GM23338 (cell line): Measurements from ENCODE around the gene KHK. TPM values are rescaled to one million over a fixed set of nuclear protein-coding genes. Genes with fewer than 3 reads are reported as not detected.

ENCODE experiments used
- ATAC-seq: fragments of 200-7000 bp; cut with Tn5 transposase; 3 replicates; pipeline ENCODE4 v1.9.1; 2020
- DNase-seq: peaks from one replicate; pipeline ENCODE4 v3.0.0-alpha.2; 2015; ENCODE audit warnings: low spot score
- H2AFZ ChIP-seq: fragments of 200-600 bp; sonication (generic); 2 replicates; pipeline ENCODE4 v1.8.0; 2016; ENCODE audit warnings: antibody characterized with exemption, mild to moderate bottlenecking, moderate library complexity
- H3F3A ChIP-seq: fragments of 200-600 bp; sonication (generic); replicated peaks from 2 replicates; pipeline ENCODE4 v1.8.0; 2017; ENCODE audit warnings: antibody characterized with exemption, mixed run types, low read depth
- H3K27ac ChIP-seq: fragments of 200-600 bp; sonication (generic); 2 replicates; pipeline ENCODE4 v1.6.1; 2016; ENCODE audit warnings: low read depth
- H3K27me3 ChIP-seq: fragments of 200-600 bp; sonication (generic); 2 replicates; pipeline ENCODE4 v1.8.0; 2016; ENCODE audit warnings: mild to moderate bottlenecking, mixed run types, moderate library complexity; ENCODE audit not compliant: insufficient read depth
- H3K36me3 ChIP-seq: fragments of 200-600 bp; sonication (generic); 2 replicates; pipeline ENCODE4 v1.8.0; 2016; ENCODE audit warnings: mild to moderate bottlenecking; ENCODE audit not compliant: insufficient read depth
- H3K4me1 ChIP-seq: fragments of 200-600 bp; sonication (generic); 2 replicates; pipeline ENCODE4 v1.8.0; 2016; ENCODE audit warnings: mild to moderate bottlenecking, moderate library complexity; ENCODE audit not compliant: insufficient read depth
- H3K4me2 ChIP-seq: fragments of 200-600 bp; sonication (generic); 2 replicates; pipeline ENCODE4 v1.7.1; 2017; ENCODE audit warnings: mixed run types
- H3K4me3 ChIP-seq: fragments of 200-600 bp; sonication (generic); 2 replicates; pipeline ENCODE4 v1.6.1; 2016; ENCODE audit warnings: mixed run types
- H3K79me2 ChIP-seq: fragments of 200-600 bp; sonication (generic); replicated peaks from 2 replicates; pipeline ENCODE4 v1.8.0; 2017; ENCODE audit warnings: mild to moderate bottlenecking; ENCODE audit not compliant: insufficient read depth
- H3K9me2 ChIP-seq: fragments of 200-600 bp; sonication (generic); 2 replicates; pipeline ENCODE4 v1.8.0; 2017; ENCODE audit not compliant: insufficient read depth
- H4K20me1 ChIP-seq: fragments of 200-600 bp; sonication (generic); replicated peaks from 2 replicates; pipeline ENCODE4 v1.8.0; 2017; ENCODE audit warnings: mild to moderate bottlenecking; ENCODE audit not compliant: insufficient read depth
- H3K27ac Mint-ChIP-seq: 2 replicates; pipeline ENCODE4 v1.8.0; 2020; ENCODE audit warnings: inconsistent platforms, mild to moderate bottlenecking, moderate library complexity, mixed read lengths
- H3K27me3 Mint-ChIP-seq: 3 replicates; pipeline ENCODE4 v1.8.0; 2022; ENCODE audit warnings: low read depth, mild to moderate bottlenecking, moderate library complexity, mixed read lengths, inconsistent platforms; ENCODE audit not compliant: insufficient read depth, poor library complexity
- H3K36me3 Mint-ChIP-seq: 3 replicates; pipeline ENCODE4 v1.8.0; 2021; ENCODE audit warnings: low read depth, mild to moderate bottlenecking, inconsistent platforms, moderate library complexity, mixed read lengths
- H3K4me1 Mint-ChIP-seq: 3 replicates; pipeline ENCODE4 v1.8.0; 2020; ENCODE audit warnings: mild to moderate bottlenecking, inconsistent platforms, mixed read lengths
- H3K4me3 Mint-ChIP-seq: 3 replicates; pipeline ENCODE4 v1.8.0; 2021; ENCODE audit warnings: moderate library complexity, mild to moderate bottlenecking, inconsistent platforms, mixed read lengths
- H3K9me3 Mint-ChIP-seq: 3 replicates; pipeline ENCODE4 v1.8.0; 2020; ENCODE audit warnings: moderate library complexity, mild to moderate bottlenecking, inconsistent platforms, mixed read lengths
- EZH2 ChIP-seq: fragments of 200-600 bp; sonication (generic); IDR thresholded peaks from one replicate; pipeline ENCODE4 v1.8.0; 2017; ENCODE audit warnings: antibody characterized with exemption, mild to moderate bottlenecking, low read depth; ENCODE audit not compliant: unreplicated experiment
- JUNB ChIP-seq: IDR thresholded peaks from one replicate; pipeline ENCODE4 v1.6.1; 2016; ENCODE audit warnings: antibody characterized with exemption; ENCODE audit not compliant: unreplicated experiment
- NANOG ChIP-seq: IDR thresholded peaks from 2 replicates; pipeline ENCODE4 v1.6.1; 2016; ENCODE audit warnings: antibody characterized with exemption, borderline replicate concordance
- POLR2AphosphoS5 ChIP-seq: IDR thresholded peaks from 2 replicates; pipeline ENCODE4 v1.6.1; 2016; ENCODE audit warnings: antibody characterized with exemption, low read depth
- STAT1 ChIP-seq: IDR thresholded peaks from one replicate; pipeline ENCODE4 v1.6.1; 2016; ENCODE audit warnings: antibody characterized with exemption; ENCODE audit not compliant: unreplicated experiment
- polyA plus RNA-seq: library from polyadenylated mRNA; unstranded; fragments of >200 nt; fragmentation: Nextera tagmentation; extraction: Ambion mirVana; gene quantifications from 2 replicates; pipeline ENCODE4 v1.2.1, GENCODE V29; 2016
- total RNA-seq: library from RNA; depleted of rRNA; stranded (reverse); fragments of >200 nt; shearing (Covaris generic); gene quantifications from 2 replicates; pipeline ENCODE4 v1.2.3, GENCODE V29; 2014
- TF ChIP-seq, protein P1 (sequence below), 2 experiments: fragments of 200-600 bp in 1 of 2; sonication (generic) in 1 of 2; conservative IDR thresholded peaks; 2 replicates each; pipeline versions ENCODE4 v1.5.1 to v1.6.1; 2016 to 2017; ENCODE audit warnings: antibody characterized with exemption in 2 of 2, low read depth in 2 of 2, mild to moderate bottlenecking in 2 of 2, moderate library complexity in 1 of 2
- TF ChIP-seq, protein P2 (sequence below): IDR thresholded peaks from 2 replicates; pipeline ENCODE4 v1.6.1; 2016; ENCODE audit warnings: antibody characterized with exemption
- TF ChIP-seq, protein P3 (sequence below): fragments of 250-450 bp; sonication (Bioruptor Pico); IDR thresholded peaks from 2 replicates; pipeline ENCODE4 v1.5.0; 2020; ENCODE audit warnings: mild to moderate bottlenecking, moderate library complexity

Gene KHK
- total and polyA plus RNA-seq, 2 experiments from 2014 or later, result 9.7 TPM

DNA sequence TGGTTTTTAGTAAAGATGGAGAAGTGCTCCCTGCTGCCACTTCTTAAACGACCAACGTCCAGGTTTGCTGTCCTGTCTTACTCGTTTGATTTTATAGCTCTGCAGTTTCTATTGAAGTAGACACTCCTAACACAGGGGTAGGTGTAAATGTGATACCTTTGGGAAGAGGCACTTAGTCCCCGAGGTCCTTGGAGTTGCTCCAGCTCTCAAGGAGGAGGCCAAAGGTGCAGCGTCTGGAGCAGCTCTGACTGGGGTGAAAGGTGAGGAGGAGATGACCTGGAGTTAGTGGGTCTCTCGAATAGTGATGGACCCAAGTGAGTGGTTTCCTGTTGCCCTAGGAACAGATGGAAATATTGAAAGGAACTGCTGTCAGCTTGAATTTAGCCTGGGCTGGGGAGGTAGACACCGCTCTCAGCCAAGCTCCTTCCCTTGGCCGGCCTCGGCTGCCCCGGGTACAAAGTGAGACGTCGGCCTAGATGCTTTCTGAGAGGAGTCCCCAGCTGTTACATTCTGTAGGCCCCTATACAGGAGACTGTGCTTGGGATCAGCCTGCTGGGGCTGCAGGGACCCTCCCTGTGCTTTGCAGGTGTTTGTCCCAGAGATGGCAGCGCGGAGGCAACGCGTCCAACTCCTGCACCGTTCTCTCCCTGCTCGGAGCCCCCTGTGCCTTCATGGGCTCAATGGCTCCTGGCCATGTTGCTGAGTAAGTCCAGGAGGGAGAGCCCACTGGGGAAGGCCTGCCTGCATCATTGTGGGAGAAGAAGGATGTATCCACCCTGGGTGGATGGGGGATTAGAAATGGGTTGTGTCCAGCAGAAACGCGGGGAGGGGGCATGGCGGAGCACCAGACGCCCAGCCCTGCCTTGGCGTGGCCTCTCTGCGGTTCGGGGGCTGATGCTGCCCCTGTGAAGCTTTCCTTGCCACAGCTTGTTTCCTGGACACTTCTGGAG, 5.4 kb downstream of the KHK start:
- H3K9me3 Mint-ChIP-seq, result no peaks in the 10 kb centered on the region; the same call in 2 of the 3 replicates
- peaks cover 5% of the 10 kb centered on the region; the same call in 1 of the 2 replicates for H3K27me3 ChIP-seq
- H3K4me1 ChIP-seq, result peaks cover 8% of the 10 kb centered on the region
- H3K27ac Mint-ChIP-seq, result no peak overlapping the region; the same call in 1 of the 2 replicates
- H3K9me2 ChIP-seq, result no peaks in the 10 kb centered on the region
- no peak overlapping the region for H3K4me3 Mint-ChIP-seq
- no peak for TF ChIP-seq STAT1
- no peak for TF ChIP-seq JUNB
- TF ChIP-seq EZH2, result no peak
- TF ChIP-seq, protein P1, sequence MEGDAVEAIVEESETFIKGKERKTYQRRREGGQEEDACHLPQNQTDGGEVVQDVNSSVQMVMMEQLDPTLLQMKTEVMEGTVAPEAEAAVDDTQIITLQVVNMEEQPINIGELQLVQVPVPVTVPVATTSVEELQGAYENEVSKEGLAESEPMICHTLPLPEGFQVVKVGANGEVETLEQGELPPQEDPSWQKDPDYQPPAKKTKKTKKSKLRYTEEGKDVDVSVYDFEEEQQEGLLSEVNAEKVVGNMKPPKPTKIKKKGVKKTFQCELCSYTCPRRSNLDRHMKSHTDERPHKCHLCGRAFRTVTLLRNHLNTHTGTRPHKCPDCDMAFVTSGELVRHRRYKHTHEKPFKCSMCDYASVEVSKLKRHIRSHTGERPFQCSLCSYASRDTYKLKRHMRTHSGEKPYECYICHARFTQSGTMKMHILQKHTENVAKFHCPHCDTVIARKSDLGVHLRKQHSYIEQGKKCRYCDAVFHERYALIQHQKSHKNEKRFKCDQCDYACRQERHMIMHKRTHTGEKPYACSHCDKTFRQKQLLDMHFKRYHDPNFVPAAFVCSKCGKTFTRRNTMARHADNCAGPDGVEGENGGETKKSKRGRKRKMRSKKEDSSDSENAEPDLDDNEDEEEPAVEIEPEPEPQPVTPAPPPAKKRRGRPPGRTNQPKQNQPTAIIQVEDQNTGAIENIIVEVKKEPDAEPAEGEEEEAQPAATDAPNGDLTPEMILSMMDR (conservative IDR thresholded peaks at IDR 0.05; ENCODE audit: low read depth in 2 of 2), result 0 out of 4 replicates have a peak, but pooled peaks of 1 of the 2 experiments have one; percentile 7
- TF ChIP-seq NANOG, result no peak
- TF ChIP-seq, protein P2, sequence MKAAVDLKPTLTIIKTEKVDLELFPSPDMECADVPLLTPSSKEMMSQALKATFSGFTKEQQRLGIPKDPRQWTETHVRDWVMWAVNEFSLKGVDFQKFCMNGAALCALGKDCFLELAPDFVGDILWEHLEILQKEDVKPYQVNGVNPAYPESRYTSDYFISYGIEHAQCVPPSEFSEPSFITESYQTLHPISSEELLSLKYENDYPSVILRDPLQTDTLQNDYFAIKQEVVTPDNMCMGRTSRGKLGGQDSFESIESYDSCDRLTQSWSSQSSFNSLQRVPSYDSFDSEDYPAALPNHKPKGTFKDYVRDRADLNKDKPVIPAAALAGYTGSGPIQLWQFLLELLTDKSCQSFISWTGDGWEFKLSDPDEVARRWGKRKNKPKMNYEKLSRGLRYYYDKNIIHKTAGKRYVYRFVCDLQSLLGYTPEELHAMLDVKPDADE, result no peak
- no peaks in the 10 kb centered on the region for H3K79me2 ChIP-seq
- H3K36me3 Mint-ChIP-seq, result no peaks in the 10 kb centered on the region; the same call in 2 of the 3 replicates
- no peak overlapping the region for H3K27ac ChIP-seq
- no peaks in the 10 kb centered on the region for H3K36me3 ChIP-seq
- DNase-seq (no peak), ATAC-seq (no peak)
- no peaks in the 10 kb centered on the region; the same call in 1 of the 2 replicates for H4K20me1 ChIP-seq
- H2AFZ ChIP-seq, result no peak overlapping the region
- H3K27me3 Mint-ChIP-seq, result peaks cover 16% of the 10 kb centered on the region
- no peak overlapping the region for H3K4me2 ChIP-seq
- H3F3A ChIP-seq, result peaks cover 3% of the 10 kb centered on the region; the same call in 1 of the 2 replicates
- H3K4me3 ChIP-seq, result no peak overlapping the region
- peaks cover 13% of the 10 kb centered on the region for H3K4me1 Mint-ChIP-seq

DNA sequence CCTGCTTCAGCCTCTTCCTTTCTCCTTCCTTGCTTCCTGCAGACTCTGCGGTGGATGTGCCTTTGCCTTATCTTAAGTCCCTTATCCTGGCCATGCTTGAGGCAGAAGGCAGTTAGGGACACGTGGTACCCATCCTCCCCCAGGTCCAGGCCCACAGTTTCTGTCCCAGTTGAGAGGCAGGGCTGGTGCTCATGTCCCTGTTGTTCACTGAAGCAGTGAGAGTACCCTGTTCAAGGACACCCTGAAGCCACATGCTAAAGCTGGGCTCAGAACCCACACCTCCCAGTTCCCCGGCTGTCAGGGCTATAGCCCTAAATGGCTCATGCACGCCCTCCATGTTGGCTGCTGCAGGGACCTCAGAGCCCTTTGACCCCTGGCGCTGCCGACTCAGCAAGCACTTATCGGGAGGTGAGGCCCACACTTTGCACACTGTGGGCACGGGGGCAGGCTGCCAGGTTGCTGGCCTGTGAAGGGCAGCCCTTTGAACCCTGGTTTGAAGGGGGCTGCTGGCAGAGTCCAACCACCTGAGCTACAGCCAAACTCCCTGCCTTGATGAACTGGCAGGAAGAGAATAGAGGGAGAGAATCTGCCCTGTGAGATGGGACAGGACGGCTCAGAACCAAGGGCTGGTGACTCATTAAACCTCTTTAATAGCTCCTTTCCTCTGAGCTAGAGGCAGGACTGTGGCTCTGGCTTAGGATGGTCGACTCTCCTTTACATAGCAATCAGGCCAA, 6.3 kb downstream of the KHK start:
- no peaks in the 10 kb centered on the region; the same call in 2 of the 3 replicates for H3K9me3 Mint-ChIP-seq
- Histone ChIP-seq H3K4me1 (peaks cover 4% of the 10 kb centered on the region; the same call in 1 of the 2 replicates), H3K9me2 (no peaks in the 10 kb centered on the region), H3K36me3 (no peaks in the 10 kb centered on the region), H4K20me1 (no peaks in the 10 kb centered on the region; the same call in 1 of the 2 replicates), H3K79me2 (no peaks in the 10 kb centered on the region), H3K27ac (no peak overlapping the region), H3K4me3 (no peak overlapping the region), H3F3A (no peaks in the 10 kb centered on the region), H2AFZ (no peak overlapping the region), H3K27me3 (no peaks in the 10 kb centered on the region), H3K4me2 (no peak overlapping the region)
- H3K36me3 Mint-ChIP-seq, result no peaks in the 10 kb centered on the region; the same call in 2 of the 3 replicates
- peaks cover 17% of the 10 kb centered on the region for H3K27me3 Mint-ChIP-seq
- no peak for DNase-seq
- no peak overlapping the region for H3K4me3 Mint-ChIP-seq
- no peak for ATAC-seq
- peaks cover 6% of the 10 kb centered on the region for H3K4me1 Mint-ChIP-seq
- no peak overlapping the region for H3K27ac Mint-ChIP-seq
- TF ChIP-seq STAT1 (no peak), POLR2AphosphoS5 (no peak)
- TF ChIP-seq, protein P3, sequence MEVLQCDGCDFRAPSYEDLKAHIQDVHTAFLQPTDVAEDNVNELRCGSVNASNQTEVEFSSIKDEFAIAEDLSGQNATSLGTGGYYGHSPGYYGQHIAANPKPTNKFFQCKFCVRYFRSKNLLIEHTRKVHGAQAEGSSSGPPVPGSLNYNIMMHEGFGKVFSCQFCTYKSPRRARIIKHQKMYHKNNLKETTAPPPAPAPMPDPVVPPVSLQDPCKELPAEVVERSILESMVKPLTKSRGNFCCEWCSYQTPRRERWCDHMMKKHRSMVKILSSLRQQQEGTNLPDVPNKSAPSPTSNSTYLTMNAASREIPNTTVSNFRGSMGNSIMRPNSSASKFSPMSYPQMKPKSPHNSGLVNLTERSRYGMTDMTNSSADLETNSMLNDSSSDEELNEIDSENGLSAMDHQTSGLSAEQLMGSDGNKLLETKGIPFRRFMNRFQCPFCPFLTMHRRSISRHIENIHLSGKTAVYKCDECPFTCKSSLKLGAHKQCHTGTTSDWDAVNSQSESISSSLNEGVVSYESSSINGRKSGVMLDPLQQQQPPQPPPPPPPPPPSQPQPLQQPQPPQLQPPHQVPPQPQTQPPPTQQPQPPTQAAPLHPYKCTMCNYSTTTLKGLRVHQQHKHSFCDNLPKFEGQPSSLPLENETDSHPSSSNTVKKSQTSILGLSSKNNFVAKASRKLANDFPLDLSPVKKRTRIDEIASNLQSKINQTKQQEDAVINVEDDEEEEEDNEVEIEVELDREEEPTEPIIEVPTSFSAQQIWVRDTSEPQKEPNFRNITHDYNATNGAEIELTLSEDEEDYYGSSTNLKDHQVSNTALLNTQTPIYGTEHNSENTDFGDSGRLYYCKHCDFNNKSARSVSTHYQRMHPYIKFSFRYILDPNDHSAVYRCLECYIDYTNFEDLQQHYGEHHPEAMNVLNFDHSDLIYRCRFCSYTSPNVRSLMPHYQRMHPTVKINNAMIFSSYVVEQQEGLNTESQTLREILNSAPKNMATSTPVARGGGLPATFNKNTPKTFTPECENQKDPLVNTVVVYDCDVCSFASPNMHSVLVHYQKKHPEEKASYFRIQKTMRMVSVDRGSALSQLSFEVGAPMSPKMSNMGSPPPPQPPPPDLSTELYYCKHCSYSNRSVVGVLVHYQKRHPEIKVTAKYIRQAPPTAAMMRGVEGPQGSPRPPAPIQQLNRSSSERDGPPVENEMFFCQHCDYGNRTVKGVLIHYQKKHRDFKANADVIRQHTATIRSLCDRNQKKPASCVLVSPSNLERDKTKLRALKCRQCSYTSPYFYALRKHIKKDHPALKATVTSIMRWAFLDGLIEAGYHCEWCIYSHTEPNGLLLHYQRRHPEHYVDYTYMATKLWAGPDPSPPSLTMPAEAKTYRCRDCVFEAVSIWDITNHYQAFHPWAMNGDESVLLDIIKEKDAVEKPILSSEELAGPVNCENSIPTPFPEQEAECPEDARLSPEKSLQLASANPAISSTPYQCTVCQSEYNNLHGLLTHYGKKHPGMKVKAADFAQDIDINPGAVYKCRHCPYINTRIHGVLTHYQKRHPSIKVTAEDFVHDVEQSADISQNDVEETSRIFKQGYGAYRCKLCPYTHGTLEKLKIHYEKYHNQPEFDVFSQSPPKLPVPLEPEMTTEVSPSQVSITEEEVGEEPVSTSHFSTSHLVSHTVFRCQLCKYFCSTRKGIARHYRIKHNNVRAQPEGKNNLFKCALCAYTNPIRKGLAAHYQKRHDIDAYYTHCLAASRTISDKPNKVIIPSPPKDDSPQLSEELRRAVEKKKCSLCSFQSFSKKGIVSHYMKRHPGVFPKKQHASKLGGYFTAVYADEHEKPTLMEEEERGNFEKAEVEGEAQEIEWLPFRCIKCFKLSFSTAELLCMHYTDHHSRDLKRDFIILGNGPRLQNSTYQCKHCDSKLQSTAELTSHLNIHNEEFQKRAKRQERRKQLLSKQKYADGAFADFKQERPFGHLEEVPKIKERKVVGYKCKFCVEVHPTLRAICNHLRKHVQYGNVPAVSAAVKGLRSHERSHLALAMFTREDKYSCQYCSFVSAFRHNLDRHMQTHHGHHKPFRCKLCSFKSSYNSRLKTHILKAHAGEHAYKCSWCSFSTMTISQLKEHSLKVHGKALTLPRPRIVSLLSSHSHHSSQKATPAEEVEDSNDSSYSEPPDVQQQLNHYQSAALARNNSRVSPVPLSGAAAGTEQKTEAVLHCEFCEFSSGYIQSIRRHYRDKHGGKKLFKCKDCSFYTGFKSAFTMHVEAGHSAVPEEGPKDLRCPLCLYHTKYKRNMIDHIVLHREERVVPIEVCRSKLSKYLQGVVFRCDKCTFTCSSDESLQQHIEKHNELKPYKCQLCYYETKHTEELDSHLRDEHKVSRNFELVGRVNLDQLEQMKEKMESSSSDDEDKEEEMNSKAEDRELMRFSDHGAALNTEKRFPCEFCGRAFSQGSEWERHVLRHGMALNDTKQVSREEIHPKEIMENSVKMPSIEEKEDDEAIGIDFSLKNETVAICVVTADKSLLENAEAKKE (CRISPR knock-in tag), result no peak
